ENCODE measurements around the gene B4GALNT4.
"Not testable (repeated sequence)": the region's sequence is repeated elsewhere in the genome, so short reads cannot be mapped to it uniquely, and the experiment has no call there.

Gene B4GALNT4

DNA sequence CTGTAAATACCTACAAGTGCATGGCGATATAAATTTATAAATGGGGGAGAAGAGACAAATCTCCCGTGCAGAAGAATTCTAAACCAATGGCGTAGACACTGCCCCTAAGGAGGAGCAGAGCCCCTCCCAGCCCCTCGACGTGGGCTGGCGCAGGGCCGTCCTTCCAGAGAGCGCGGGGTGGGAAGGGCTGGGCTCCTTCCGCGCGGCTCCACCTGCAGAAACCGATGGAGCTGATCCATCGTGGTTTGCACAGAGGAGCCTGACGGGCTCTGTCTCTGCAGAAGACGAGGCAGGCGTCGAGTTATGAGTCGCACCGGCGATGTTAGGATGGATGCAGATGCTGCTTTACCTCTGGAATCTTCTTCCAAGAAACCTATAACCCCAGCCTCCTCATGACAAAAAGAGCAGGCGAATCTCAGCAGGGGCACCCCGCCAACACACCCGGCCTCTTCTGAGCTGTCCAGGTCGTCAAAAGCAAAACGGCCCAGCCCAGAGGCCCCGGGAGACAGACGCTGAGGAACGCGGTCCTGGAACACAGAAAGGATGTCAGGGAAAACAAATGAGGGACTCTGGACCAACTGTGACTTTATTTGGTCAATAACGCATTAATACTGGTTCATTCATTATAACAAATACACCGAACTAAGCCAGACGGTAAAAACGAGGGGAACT, 11.0 kb upstream of the B4GALNT4 start:
- DNase-seq (ENCODE audit: low spot score) = no peak

DNA sequence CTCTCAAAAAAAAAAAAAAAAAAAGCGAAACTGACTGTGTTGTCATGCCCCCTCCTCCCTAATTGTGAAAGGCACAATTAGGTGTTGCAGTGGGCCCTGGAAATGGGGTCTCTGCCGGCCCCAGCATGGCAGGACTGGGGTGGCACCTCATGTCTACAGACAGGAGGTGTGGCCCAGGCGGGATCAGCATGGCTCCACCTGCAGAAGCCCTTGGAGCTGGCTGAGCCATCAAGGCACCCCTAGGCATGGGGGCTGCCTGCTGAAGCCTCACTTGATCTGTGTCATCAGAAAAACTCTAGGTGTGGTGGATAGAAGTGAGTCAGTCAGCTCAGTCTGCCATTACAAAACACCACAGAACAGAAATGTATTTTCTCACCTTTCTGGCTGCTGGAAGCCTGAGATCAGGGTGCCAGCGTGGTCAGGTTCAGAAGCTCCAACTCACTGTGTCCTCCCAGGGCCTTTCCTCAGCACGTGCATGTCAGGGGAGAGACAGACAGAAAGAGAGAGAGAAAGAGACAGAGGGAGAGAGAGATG, 10.1 kb upstream of the B4GALNT4 start:
- no peak for DNase-seq (ENCODE audit: low spot score)

DNA sequence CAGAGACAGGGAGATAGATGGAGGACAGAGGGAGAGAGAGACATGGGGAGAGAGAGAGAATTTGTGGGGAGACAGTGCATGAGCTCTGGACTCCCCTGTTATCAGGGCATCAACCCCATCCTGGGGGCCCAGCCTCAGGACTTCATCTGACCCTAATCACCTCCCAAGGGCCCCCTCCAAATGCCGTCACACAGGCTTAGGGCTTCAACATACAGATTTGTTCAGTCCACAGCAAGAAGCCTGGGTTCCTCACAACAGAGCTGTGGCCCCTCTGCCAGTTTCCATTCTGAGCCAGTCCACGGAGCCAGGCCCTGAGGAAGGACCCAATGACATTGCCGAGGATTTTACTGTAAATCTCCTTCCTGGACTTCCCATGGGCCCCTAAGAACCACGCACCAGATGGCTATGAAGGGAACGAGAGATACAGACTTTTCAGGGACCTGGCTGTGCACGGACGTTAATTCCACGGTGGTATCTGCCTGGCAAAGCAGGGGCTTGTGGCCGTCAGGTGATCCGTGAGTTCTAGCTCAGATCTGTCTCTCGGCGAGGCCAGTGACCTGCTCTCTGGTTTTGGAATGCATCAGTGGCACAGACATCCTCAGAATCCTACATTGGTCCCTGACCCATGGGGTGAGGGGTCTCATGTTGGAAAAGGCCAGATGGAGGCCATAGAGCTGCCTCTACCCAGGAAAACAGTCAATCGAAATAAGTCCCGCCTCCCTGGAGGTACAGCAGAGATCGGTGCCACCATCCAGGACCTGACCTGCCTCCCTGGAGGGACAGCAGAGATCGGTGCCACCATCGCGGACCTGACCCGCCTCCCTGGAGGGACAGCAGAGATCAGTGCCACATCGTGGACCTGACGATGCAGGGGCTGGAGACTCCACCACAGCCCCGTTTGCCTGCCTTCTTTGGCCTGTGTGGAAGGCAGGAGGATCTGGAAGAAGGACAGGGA, 8.7 kb upstream of the B4GALNT4 start:
- no peak for DNase-seq (ENCODE audit: low spot score)

DNA sequence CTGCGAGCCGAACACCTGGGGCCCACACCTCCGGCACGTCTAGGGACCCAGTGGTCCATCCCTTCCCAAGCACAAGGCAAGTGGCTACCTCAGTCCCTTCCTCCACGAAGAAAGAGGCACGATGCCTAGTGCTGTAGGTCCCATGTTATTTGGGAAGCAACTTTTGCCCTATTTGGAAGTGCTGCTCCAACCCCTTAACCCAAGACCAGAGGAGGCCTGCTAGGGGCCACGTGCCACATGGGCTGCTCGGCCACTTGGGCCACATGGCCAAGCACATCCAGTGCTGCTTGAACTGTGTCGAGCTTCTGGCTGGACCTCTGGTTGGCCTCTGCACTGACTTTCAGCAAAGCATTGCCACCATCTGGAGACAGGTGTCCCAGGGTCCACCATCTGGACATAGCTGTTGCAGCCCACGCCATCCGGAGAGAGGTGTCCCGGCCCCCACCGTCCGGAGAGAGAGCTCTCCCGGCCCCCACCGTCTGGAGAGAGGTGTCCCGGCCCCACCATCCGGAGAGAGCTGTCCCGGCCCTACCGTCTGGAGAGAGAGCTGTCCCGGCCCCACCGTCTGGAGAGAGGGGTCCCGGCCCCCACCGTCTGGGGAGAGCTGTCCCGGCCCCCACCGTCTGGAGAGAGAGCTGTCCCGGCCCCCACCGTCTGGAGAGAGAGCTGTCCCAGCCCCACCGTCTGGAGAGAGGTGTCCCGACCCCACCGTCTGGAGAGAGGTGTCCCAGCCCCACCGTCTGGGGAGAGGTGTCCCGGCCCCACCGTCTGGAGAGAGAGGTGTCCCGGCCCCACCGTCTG, 6.5 kb upstream of the B4GALNT4 start:
- DNase-seq (ENCODE audit: low spot score) = no peak

DNA sequence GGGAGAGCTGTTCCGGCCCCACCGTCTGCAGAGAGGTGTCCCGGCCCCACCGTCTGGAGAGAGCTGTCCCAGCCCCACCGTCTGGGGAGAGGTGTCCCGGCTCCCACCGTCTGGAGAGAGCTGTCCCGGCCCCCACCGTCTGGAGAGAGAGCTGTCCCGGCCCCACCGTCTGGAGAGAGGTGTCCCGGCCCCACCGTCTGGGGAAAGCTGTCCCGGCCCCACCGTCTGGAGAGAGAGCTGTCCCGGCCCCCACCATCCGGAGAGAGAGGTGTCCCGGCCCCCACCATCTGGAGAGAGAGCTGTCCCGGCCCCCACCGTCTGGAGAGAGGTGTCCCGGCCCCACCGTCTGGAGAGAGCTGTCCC, 5.9 kb upstream of the B4GALNT4 start:
- DNase-seq (ENCODE audit: low spot score) = not testable (repeated sequence)

DNA sequence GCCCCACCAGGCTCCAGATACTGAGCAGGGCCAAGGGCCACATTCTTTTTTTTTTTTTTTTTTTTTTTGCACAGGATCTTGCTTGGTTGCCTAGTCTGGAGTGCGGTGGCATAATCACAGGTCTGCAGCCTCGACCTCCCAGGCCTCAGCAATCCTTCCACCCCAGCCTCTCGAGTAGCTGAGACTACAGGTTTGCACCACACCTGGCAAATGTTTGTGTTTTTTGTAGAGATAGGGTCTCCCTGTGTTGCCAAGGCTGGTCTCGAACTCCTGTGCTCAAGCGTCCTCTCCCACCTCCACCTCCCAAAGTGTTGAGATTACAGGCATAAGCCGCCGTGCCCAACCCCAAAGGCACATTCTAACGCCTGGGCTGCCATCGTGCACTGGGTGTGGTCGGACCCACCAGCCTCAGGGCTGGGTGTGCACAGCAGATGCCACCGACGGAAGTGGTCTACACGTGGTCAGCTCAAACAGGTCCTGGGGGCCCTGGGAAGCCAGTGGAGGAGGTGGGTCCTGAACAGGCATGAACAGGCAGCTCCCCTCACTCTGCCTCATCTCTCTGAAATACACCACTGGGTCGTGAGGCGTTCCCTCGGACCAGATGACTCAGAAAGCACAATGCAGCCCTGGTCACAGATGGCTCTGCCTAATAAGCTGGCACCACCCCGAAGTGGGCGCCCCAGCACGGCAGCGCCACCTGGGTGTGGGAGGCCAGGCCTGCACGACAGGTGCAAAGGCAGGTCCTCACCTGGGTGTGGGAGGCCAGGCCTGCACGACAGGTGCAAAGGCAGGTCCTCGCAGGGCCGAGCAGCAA, 5.1 kb upstream of the B4GALNT4 start:
- DNase-seq (ENCODE audit: low spot score) = peak; percentile 73

DNA sequence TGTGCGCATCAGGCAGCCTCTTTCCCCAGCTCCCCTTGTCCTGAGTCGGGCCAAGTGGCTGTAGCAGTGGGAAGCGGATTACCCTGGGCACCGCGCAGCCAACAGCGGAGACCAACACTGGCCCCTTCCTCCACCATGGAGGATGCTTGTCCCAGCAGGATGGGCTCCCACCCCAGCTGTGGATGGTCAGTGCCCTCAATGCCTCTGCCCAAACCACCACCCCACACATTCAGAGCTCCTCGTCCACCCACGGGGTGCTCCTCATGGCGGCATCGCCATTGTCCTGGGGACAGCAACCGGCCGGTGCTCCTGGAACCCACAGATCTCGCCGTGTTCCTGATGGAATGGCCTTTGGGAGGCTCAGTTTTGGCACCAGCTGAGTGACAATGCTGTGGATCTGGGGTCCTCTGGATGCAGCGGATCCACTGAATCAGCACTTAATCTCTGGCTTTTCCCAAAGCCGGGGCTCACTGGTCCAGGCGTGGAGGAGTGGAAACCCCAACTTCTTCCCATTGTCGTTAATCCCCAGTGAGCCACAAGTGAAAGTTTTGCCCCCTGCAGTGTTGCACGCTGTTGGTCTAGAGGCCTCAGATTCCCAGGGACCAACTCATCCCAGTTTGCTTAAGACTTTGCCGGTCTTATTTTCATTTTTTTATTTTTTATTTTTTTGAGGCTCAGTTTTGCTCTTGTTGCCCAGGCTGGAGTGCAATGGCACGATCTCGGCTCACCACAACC, 4.1 kb upstream of the B4GALNT4 start:
- DNase-seq (ENCODE audit: low spot score) = no peak

DNA sequence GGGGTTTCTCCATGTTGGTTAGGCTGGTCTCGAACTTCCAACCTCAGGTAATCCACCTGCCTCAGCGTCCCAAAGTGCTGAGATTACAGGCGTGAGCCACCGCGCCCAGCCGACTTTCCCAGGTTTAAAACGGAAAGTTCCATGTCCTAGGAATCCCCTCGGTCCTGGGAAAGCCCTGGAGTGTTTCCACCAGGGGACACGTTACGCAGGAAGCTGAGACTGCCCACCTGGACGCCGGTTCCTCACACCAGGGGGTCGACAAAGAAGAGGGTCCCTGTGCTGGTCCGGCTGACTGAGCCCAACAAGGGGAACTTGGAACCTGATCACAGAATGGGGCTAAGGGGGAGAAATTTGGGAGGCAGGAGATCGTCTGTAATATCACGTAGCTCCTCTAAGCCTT, 3.5 kb upstream of the B4GALNT4 start:
- DNase-seq (ENCODE audit: low spot score) = no peak

DNA sequence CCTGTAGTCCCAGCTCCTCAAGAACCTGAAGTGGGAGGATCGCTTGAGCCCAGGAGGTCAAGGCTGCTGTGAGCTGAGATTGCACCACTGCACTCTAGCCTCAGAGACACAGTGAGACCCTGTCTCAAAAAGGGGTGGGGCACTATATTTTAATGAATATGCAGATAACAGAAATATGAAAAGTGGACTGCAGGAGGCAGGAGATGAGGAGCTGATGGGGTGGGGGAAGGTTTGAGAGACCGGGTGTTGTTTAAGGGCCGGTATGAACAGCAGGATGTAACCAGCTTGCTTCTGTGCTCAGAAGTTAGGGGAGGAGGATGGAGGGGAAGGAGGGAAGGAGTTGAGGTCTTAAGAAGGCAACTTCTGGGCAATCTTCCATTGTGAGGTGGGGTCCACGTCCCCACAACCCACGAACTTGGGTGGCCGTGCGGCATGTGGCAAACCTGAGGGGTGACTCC, 1.3 kb upstream of the B4GALNT4 start:
- peak; percentile 62 for DNase-seq (ENCODE audit: low spot score)

DNA sequence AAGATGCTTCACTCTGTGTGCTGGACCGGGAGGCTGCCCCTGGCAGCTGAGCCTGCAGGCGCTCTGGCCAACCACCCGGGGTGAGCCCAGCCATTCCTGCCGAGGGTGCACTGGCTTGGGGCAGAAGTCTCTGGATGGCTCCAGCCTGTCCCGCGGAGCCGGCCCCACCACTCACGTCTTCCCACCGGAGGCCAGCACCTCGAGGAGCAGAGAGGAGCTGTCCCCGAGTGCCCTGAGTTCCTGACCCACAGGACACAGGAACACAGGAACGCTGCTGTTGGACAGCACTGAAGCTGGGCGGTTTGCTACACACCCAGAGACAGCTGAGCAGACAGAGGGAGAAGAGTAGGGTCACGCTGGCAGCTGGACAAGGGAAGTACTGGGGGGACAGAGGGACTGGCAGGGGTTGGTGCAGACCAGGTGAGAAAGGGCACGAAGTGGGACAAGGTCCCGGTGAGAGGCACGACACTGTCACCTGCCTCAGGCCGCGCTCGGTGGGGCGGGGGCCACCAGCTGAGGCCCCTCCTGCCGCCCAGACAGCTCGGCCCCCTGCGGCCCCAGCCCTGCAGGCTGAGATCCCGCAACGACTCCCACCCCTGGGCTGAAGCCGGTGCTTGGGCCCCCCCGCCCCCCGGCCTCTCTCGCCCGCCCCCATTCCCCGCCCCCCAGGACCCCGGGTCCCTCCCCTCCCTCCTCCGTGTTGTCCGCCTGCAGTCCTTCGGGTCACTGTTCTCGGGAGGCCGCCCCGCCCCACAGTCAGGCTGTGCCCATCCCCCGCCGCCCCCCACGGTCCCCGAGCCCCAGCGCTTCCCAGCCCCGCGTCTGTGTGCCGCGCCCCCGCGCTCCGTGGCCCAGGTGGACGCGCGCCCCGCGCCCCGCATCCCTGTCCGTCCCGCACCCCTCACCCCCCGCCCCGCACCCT, 624 bp upstream of the B4GALNT4 start:
- DNase-seq (ENCODE audit: low spot score) = no peak

DNA sequence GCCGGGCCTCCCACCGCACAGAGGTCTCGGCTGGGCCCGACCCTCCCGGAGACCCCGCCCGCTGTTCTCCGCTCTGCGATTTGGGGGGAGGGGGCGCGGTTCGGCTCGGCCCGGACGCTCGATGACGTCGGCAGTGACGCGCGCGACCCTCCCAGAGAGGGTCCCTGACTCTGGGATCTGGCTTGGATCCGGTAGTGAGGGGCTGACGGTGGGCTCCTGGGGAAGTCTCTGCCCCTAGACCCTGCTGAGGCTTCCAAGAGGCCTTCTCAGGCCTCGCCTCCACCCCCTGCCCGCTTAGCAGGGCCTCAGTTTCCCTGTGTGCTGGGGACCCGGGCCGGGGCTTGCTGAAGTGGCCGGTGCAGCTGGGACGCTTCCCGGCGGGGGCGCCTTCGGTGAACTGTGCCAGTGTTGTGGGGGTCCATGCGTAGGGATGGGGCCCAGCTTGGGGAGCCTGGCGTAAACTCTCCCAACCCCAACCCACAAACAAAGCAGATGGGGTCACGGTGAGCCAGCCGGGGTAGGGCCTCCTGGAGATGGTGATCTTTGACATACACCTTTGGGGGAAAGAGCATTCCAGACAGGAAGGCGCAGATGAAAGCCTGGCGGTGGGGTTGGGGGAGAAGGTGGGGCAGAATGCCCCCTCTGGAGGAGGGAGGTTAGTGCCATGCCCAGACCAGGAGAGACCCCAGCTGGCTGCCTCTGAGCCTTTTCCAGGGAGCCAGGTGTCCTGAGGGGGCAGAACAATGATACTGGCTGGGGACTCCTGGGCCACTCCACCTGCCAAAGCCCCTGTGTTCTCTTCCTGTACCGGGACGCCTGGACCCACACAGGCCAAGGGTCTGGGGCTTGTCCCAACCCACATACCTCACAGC, 1.0 kb downstream of the B4GALNT4 start:
- no peak for DNase-seq (ENCODE audit: low spot score)

DNA sequence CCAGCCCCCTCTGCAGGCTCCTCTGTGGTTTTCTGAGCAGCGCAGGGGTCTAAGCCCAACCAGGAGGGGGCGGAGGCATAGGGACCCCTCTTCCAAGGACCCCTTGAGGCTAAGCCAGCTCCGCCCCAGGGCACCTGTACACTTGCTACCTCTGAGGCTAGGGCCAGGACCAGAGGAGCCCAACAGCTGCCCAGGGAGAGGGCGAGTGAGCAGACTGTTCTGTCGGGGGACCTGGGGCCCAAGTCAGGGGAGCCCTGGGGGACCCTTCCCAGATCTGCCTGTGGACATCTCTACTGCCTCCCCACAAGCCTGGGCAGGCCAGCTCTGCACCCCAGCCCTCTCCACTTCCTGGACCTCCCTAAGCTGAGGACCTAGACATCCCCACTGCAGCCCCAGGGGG, 1.8 kb downstream of the B4GALNT4 start:
- no peak for DNase-seq (ENCODE audit: low spot score)

DNA sequence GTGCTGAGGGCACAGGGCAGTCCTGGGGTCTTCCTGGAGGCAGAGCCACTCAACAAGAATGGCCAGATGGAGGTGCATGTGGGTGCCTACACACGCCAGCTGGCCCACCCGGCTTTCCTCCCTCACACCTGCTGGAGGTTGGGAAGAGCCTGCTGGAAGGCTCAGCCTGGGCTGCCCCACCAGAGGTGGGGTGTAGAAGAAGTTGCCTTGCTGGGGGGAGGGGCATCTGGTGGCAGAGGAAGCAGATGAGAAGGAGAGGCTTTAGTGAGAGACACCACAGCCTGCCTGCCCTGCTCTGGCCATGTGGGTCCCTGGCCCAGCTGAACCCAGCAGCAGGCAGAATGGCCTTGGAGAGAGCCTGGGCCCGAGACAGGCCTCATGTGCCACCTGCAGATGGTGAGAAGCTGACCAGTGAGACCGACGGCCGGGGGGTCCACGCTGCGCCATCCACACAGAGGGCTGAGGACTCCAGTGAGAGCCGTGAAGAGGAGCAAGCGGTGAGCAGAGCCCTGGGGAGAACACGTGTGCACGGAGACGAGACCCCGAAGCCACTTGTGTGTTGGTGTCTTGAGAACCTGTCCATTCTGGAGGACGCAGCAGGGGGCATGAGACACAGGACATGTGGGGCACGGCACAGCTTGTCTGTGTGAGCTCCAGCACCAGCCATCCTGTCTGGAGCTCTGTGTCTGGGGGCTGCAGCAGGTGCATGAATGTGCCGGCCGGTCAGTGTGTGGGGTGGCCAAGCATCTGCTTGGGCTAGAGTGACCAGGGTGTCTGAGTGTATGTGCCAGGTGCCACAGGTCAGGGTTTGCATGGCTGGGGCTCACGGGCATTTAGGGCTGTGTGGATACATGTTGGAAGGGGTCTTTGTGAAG, 2.7 kb downstream of the B4GALNT4 start:
- no peak for DNase-seq (ENCODE audit: low spot score)

DNA sequence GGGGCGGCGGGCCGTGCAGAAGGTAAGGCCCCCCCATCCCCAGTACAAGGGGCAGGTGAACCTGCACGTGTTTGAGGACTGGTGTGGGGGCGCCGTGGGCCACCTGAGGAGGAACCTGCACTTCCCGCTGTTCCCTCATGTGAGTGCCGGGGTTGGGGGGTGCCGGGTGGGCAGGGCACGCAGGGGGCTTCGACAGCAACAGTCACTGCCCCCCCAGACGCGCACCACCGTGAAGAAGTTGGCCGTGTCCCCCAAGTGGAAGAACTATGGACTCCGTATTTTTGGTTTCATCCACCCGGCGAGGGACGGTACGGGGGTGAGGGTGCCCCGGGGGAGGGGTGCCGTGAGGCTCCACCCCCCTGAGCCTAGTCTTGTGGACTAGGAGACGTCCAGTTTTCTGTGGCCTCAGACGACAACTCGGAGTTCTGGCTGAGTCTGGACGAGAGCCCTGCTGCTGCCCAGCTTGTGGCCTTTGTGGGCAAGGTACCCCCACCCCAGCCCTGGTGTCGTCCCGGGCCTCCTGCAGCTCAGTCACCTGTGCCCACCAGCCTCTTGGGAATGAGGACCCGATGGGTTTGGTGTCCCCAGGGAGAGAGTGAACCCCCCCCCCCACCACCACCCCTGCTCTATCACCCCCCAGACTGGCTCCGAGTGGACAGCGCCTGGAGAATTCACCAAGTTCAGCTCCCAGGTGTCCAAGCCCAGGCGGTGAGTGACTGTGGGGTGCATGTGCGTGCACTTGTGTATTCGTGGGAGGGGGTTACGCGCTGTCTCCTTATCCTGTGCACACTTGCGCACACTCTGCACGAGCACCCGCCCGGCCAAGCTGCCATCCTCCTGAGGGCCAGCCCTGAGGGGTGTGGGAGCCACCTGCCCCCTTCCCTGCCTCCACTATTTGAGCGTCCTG, 3.8 kb downstream of the B4GALNT4 start:
- DNase-seq (ENCODE audit: low spot score) = no peak

DNA sequence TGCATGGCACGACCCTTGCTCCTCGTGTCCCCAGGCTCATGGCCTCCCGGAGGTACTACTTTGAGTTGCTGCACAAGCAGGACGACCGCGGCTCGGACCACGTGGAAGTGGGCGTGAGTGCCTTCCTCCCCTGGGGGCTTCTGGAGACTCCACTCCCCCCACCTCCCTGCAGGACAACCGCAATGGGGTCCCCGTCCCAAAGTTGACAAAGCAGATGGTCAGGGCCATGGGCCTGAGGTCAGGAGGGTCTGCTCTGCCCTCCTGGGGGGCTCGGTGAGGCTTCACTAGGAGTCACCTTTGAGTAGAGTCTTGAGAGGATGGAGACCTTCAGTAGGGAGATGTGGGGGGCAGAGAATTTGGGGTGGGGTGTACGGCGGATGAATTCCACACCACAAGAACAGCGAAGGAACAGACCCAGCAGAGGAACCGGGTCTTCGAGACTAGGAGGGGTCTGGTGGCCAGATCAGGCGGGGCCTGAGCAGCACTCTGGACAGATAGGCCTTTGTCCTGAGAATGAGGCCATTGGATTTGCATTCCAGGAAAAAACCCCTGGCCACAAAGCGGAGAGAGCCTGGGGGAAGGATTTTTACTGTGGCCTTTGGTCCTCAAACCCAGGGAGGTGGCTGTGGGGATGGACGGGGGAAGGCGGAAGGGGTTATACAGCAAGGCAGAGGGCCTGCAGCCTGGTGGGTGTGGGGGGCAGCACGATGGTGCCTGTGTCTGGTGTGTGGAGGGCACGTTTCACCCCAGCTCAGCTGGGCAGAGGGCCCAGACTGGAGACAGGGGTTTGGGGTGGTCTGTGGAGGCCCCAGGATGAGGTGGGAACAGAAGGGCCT, 4.6 kb downstream of the B4GALNT4 start:
- no peak for DNase-seq (ENCODE audit: low spot score)
